ENCODE results near the gene FST.

DNA sequence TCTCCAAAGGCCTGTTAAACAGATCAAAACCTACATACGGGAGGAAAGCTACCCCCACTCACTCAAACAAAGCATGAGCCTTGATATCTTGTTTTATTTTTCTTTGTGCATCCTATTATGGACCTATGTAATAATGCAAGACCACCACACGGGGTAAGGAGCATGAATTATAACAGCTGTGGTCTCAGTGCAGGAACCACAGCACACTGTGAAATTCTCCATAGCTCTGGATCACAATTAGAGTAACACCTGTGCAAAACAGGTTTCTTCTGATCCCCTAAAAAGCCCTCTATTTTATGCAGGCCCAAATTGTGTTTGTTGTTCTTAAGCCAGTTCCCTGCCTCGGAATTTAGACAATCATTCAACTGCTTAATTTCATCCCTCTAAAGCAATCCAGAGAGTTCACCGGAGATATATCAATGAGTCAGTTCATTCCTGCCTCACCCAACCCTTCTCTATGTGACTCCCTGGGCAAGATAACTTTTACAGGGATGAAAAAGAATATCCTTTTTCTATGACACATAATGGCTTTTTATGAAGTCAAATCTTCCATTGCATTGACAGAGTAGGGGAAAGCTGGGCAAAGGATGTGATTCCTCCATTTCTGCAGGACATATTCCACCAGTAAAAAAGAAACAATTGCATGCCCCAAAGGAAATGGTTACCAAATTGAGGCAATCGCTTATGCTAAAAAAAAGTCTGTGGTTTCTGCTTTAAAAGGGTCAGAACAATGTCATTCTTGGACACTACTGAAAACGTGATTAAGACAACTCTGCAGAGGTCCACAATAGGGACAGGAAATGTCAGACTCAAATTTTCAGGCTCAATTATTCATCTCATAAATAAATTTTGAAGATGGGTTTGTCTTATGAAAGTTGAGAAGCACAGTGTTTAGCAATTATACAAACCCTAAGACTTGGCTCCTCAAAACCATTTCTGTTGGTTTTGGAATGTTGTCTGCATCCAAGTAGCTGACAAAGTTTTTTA lies 41.6 kb upstream of the FST start:
- TF ChIP-seq POLR2A (IDR thresholded peaks at IDR 0.05; ENCODE audit: low read length) (no peak), GATA1 (IDR thresholded peaks at IDR 0.05; ENCODE audit: low read depth, low read length) (no peak)

Data from erythroblast (primary cell).